OCI-LY3 (cell line): ENCODE data around the gene FASTK.

Experiments
- H2AFZ ChIP-seq: fragments of 200-600, 300-600 bp; shearing (Covaris generic); 2 replicates; pipeline ENCODE4 v1.6.0; 2014; ENCODE audit warnings: antibody characterized with exemption, low read depth, low read length
- H3K27ac ChIP-seq: fragments of 200-600, 300-600 bp; sonication (generic); 2 replicates; pipeline ENCODE4 v1.5.1; 2014; ENCODE audit warnings: mild to moderate bottlenecking, low read length, moderate library complexity, mixed read lengths
- H3K27me3 ChIP-seq: fragments of 200-600, 300-600 bp; sonication (generic); 2 replicates; pipeline ENCODE4 v1.6.1; 2014; ENCODE audit warnings: low read depth, low read length, mixed read lengths
- H3K36me3 ChIP-seq: fragments of 200-600, 300-600 bp; sonication (generic); replicated peaks from 2 replicates; pipeline ENCODE3; 2014; ENCODE audit warnings: low read depth, low read length, mixed read lengths
- H3K4me1 ChIP-seq: fragments of 300-600, 200-600 bp; sonication (generic); 2 replicates; pipeline ENCODE4 v1.6.1; 2014; ENCODE audit warnings: low read length, mixed read lengths
- H3K4me2 ChIP-seq: fragments of 200-600, 300-600 bp; sonication (generic); 2 replicates; pipeline ENCODE4 v1.6.1; 2014; ENCODE audit warnings: low read length, mixed read lengths
- H3K4me3 ChIP-seq: fragments of 300-600, 200-600 bp; sonication (generic); 2 replicates; pipeline ENCODE4 v1.5.1; 2014; ENCODE audit warnings: antibody characterized with exemption, mild to moderate bottlenecking, low read length, moderate library complexity
- H3K79me2 ChIP-seq: fragments of 300-600, 200-600 bp; shearing (Covaris generic); 2 replicates; pipeline ENCODE4 v1.6.1; 2014; ENCODE audit warnings: mild to moderate bottlenecking, low read length, mixed read lengths
- H3K9ac ChIP-seq: fragments of 300-600, 200-600 bp; shearing (Covaris generic); 2 replicates; pipeline ENCODE4 v1.6.0; 2014; ENCODE audit warnings: mild to moderate bottlenecking, low read length, moderate library complexity
- H3K9me3 ChIP-seq: fragments of 200-600, 300-600 bp; shearing (Covaris generic); 2 replicates; pipeline ENCODE4 v1.6.1; 2014; ENCODE audit warnings: low read length, mixed read lengths; ENCODE audit not compliant: insufficient read depth
- H4K20me1 ChIP-seq: fragments of 200-600, 300-600 bp; sonication (generic); 2 replicates; pipeline ENCODE4 v1.6.1; 2016; ENCODE audit warnings: low read length, mixed read lengths; ENCODE audit not compliant: insufficient read depth
- CTCF ChIP-seq: fragments of 200-600, 300-600 bp; sonication (generic); IDR thresholded peaks from 2 replicates; pipeline ENCODE4 v1.5.1; 2014; ENCODE audit warnings: antibody characterized with exemption, low read length, low read depth
- EZH2phosphoT487 ChIP-seq: fragments of 200-600 bp; shearing (Covaris generic); IDR thresholded peaks from 2 replicates; pipeline ENCODE4 v1.6.1; 2018; ENCODE audit warnings: antibody characterized with exemption, mixed run types, low read depth

The FASTK gene

GRCh38 chr7:151128716-151129115, 48.1 kb upstream of the FASTK start:
- Histone ChIP-seq H2AFZ (no peak overlapping the region), H3K4me2 (no peak overlapping the region), H3K9me3 (no peaks in the 10 kb centered on the region), H3K27ac (no peak overlapping the region), H3K36me3 (no peaks in the 10 kb centered on the region), H3K4me3 (no peak overlapping the region), H4K20me1 (peaks cover 11% of the 10 kb centered on the region), H3K4me1 (no peaks in the 10 kb centered on the region), H3K9ac (no peak overlapping the region), H3K79me2 (no peaks in the 10 kb centered on the region), H3K27me3 (no peaks in the 10 kb centered on the region)
- no peak for TF ChIP-seq CTCF

- Histone ChIP-seq H2AFZ (no peak overlapping the region), H3K79me2 (no peaks in the 10 kb centered on the region), H3K36me3 (no peaks in the 10 kb centered on the region), H3K9me3 (no peaks in the 10 kb centered on the region), H3K9ac (no peak overlapping the region), H3K4me2 (no peak overlapping the region), H3K4me3 (no peak overlapping the region), H4K20me1 (peaks cover 11% of the 10 kb centered on the region), H3K27ac (no peak overlapping the region), H3K27me3 (no peaks in the 10 kb centered on the region), H3K4me1 (no peaks in the 10 kb centered on the region)
- TF ChIP-seq CTCF (no peak), EZH2phosphoT487 (no peak)
Measured at GRCh38 chr7:151128144-151128543, 47.5 kb upstream of the FASTK start.

- Histone ChIP-seq H3K4me2 (no peak overlapping the region), H3K27ac (no peak overlapping the region), H3K4me3 (no peak overlapping the region)
Measured at GRCh38 chr7:151126491-151127137, 46.0 kb upstream of the FASTK start.

More at GRCh38 chr7:151126491-151127137, 46.0 kb upstream of the FASTK start:
- Histone ChIP-seq H3K9me3 (no peaks in the 10 kb centered on the region), H4K20me1 (peaks cover 11% of the 10 kb centered on the region), H3K79me2 (no peaks in the 10 kb centered on the region), H3K27me3 (no peaks in the 10 kb centered on the region), H3K4me1 (no peaks in the 10 kb centered on the region), H3K36me3 (no peaks in the 10 kb centered on the region), H3K9ac (no peak overlapping the region), H2AFZ (no peak overlapping the region)
- TF ChIP-seq EZH2phosphoT487 = no peak
- TF ChIP-seq CTCF = no peak
